WTC11 (cell line): Measurements from ENCODE around the gene HMGCS2. TPM values are rescaled to one million over a fixed set of nuclear protein-coding genes. Genes with fewer than 3 reads are reported as not detected.
A peak's percentile ranks its signal among the peaks of the same experiment; 100 is the strongest.

Experiments used
- ATAC-seq: fragments of 200-7000 bp; cut with Tn5 transposase; 2 replicates; pipeline ENCODE4 v1.10.0; 2021; ENCODE audit warnings: mild to moderate bottlenecking, moderate library complexity
- Bru-seq: library from RNA; stranded (reverse); fragments of 400-500 nt; gene quantifications from one replicate; lab custom pipeline; 2021; lab: Mats Ljungman, UMichigan
- CTCF ChIA-PET: fragments of 300-600 bp; sonication (Branson Sonifier 250); formaldehyde crosslinking; loops from one replicate; lab custom pipeline; 2021; ENCODE audit warnings: antibody characterized with exemption; lab: Charles Lee
- POLR2A ChIA-PET: fragments of 350-600 bp; sonication (Branson Sonifier 250); formaldehyde crosslinking; loops from one replicate; lab custom pipeline; 2021; ENCODE audit warnings: antibody characterized with exemption; lab: Charles Lee
- DNase-seq: peaks from one replicate; pipeline ENCODE4 v3.0.0; 2021; ENCODE audit warnings: low spot score
- H3K27ac Mint-ChIP-seq: 2 replicates; pipeline ENCODE4 v1.8.0; 2021; ENCODE audit warnings: mixed read lengths
- H3K27me3 Mint-ChIP-seq: 2 replicates; pipeline ENCODE4 v1.8.0; 2021; ENCODE audit warnings: low read depth, mild to moderate bottlenecking, moderate library complexity, mixed read lengths
- H3K36me3 Mint-ChIP-seq: 2 replicates; pipeline ENCODE4 v1.8.0; 2021; ENCODE audit warnings: mixed read lengths
- H3K4me1 Mint-ChIP-seq: 2 replicates; pipeline ENCODE4 v1.8.0; 2022; ENCODE audit warnings: mixed read lengths
- H3K4me3 Mint-ChIP-seq: 2 replicates; pipeline ENCODE4 v1.8.0; 2021; ENCODE audit warnings: mild to moderate bottlenecking, moderate library complexity, mixed read lengths
- H3K9me3 Mint-ChIP-seq: 2 replicates; pipeline ENCODE4 v1.8.0; 2021; ENCODE audit warnings: mixed read lengths
- ATF1 ChIP-seq: sonication (generic); formaldehyde crosslinking; IDR thresholded peaks from 2 replicates; pipeline ENCODE4 v1.8.1; 2023; ENCODE audit warnings: mild to moderate bottlenecking, moderate library complexity, missing genetic modification reagents
- EMX1 ChIP-seq: fragments of 250-450 bp; sonication (Bioruptor Pico); IDR thresholded peaks from 2 replicates; pipeline ENCODE4 v1.8.0; 2021; ENCODE audit warnings: mild to moderate bottlenecking
- ESRRA ChIP-seq: sonication (generic); formaldehyde crosslinking; IDR thresholded peaks from 2 replicates; pipeline ENCODE4 v1.8.1; 2022; ENCODE audit warnings: mild to moderate bottlenecking, missing genetic modification reagents, borderline replicate concordance
- NFYB ChIP-seq: sonication (generic); formaldehyde crosslinking; conservative IDR thresholded peaks from 2 replicates; pipeline ENCODE4 v1.8.0; 2022; ENCODE audit warnings: low read depth, missing genetic modification reagents
- OVOL2 ChIP-seq: fragments of 250-450 bp; sonication (Bioruptor Pico); IDR thresholded peaks from 2 replicates; pipeline ENCODE4 v1.9.0; 2021; ENCODE audit warnings: mild to moderate bottlenecking, borderline replicate concordance
- RELA ChIP-seq: sonication (generic); formaldehyde crosslinking; IDR thresholded peaks from 2 replicates; pipeline ENCODE4 v1.8.1; 2022; ENCODE audit warnings: missing genetic modification reagents, mild to moderate bottlenecking, borderline replicate concordance
- RORB ChIP-seq: fragments of 250-450 bp; sonication (Bioruptor Pico); IDR thresholded peaks from 2 replicates; pipeline ENCODE4 v1.9.0; 2021; ENCODE audit warnings: mild to moderate bottlenecking
- SP1 ChIP-seq: sonication (generic); formaldehyde crosslinking; conservative IDR thresholded peaks from 2 replicates; pipeline ENCODE4 v1.8.1; 2022; ENCODE audit warnings: missing genetic modification reagents
- TCF7 ChIP-seq: sonication (generic); formaldehyde crosslinking; IDR thresholded peaks from 2 replicates; pipeline ENCODE4 v1.8.0; 2022; ENCODE audit warnings: mild to moderate bottlenecking, low read depth, missing genetic modification reagents, moderate library complexity
- TP53 ChIP-seq: sonication (generic); formaldehyde crosslinking; IDR thresholded peaks from 2 replicates; pipeline ENCODE4 v1.8.1; 2023; ENCODE audit warnings: mild to moderate bottlenecking, missing genetic modification reagents
- USF2 ChIP-seq: sonication (generic); formaldehyde crosslinking; IDR thresholded peaks from 2 replicates; pipeline ENCODE4 v1.8.1; 2023; ENCODE audit warnings: mild to moderate bottlenecking, missing genetic modification reagents, moderate library complexity
- ZBTB43 ChIP-seq: sonication (generic); formaldehyde crosslinking; IDR thresholded peaks from 2 replicates; pipeline ENCODE4 v1.8.1; 2023; ENCODE audit warnings: mild to moderate bottlenecking, missing genetic modification reagents
- ZNF232 ChIP-seq: sonication (generic); formaldehyde crosslinking; IDR thresholded peaks from 2 replicates; pipeline ENCODE4 v1.8.0; 2022; ENCODE audit warnings: mild to moderate bottlenecking, missing genetic modification reagents
- ZNF263 ChIP-seq: sonication (generic); formaldehyde crosslinking; IDR thresholded peaks from 2 replicates; pipeline ENCODE4 v1.8.1; 2022; ENCODE audit warnings: low read depth, mild to moderate bottlenecking, moderate library complexity, missing genetic modification reagents
- ZNF423 ChIP-seq: fragments of 250-450 bp; sonication (Bioruptor Pico); IDR thresholded peaks from 2 replicates; pipeline ENCODE4 v2.1.2; 2022; ENCODE audit warnings: mild to moderate bottlenecking, moderate library complexity
- ZNF512 ChIP-seq: sonication (generic); formaldehyde crosslinking; IDR thresholded peaks from 2 replicates; pipeline ENCODE4 v1.8.1; 2022; ENCODE audit warnings: missing genetic modification reagents, borderline replicate concordance
- long read RNA-seq, 3 experiments: library from RNA in 1 of 3; library from capped mRNA in 1 of 3; library from polyadenylated mRNA in 1 of 3; unstranded in 2 of 3; stranded (forward) in 1 of 3; transcript quantifications; one replicate each; pipeline ENCODE4 v2.0.0, GENCODE V29; 2021
- total RNA-seq: library from RNA; stranded (reverse); gene quantifications from 3 replicates; pipeline ENCODE4 v1.2.3, GENCODE V29; 2021
- TF ChIP-seq, protein P1 (sequence below): fragments of 250-450 bp; sonication (Bioruptor Pico); IDR thresholded peaks from 2 replicates; pipeline ENCODE4 v2.1.2; 2022; ENCODE audit warnings: mild to moderate bottlenecking, moderate library complexity
- TF ChIP-seq, protein P2 (sequence below): sonication (generic); formaldehyde crosslinking; IDR thresholded peaks from 2 replicates; pipeline ENCODE4 v1.8.0; 2022; ENCODE audit warnings: mild to moderate bottlenecking, missing genetic modification reagents
- TF ChIP-seq, protein P3 (sequence below): sonication (generic); formaldehyde crosslinking; IDR thresholded peaks from 2 replicates; pipeline ENCODE4 v1.8.1; 2023; ENCODE audit warnings: mild to moderate bottlenecking, missing genetic modification reagents, moderate library complexity
- TF ChIP-seq, protein P4 (sequence below): sonication (generic); formaldehyde crosslinking; IDR thresholded peaks from 2 replicates; pipeline ENCODE4 v1.8.1; 2022; ENCODE audit warnings: low read depth, missing genetic modification reagents, borderline replicate concordance

HMGCS2 gene
- total RNA-seq (0.24 to 0.69 TPM (median 0.41 TPM) in 3 replicates), Bru-seq, nascent RNA (percentile 2 among the genes with signal in this experiment)
- long read RNA-seq, experiment 1, result 0 reads
- long read RNA-seq, experiment 2, result 0 reads
- long read RNA-seq, experiment 3, result 0 reads

- peaks cover 7% of the 10 kb centered on the region for H3K4me1 Mint-ChIP-seq
- no peaks in the 10 kb centered on the region for H3K36me3 Mint-ChIP-seq
- H3K9me3 Mint-ChIP-seq, result no peaks in the 10 kb centered on the region
- no peak within 1 kb of the TSS for H3K27ac Mint-ChIP-seq
- H3K4me3 Mint-ChIP-seq, result no peak within 1 kb of the TSS
- ATAC-seq, result peak; percentile 36; the same call in 1 of the 2 replicates
- POLR2A ChIA-PET, result no interaction called here
- no peak for TF ChIP-seq EMX1
- no peak for TF ChIP-seq ZBTB43 (CRISPR knock-in tag)
- TF ChIP-seq, protein P1, sequence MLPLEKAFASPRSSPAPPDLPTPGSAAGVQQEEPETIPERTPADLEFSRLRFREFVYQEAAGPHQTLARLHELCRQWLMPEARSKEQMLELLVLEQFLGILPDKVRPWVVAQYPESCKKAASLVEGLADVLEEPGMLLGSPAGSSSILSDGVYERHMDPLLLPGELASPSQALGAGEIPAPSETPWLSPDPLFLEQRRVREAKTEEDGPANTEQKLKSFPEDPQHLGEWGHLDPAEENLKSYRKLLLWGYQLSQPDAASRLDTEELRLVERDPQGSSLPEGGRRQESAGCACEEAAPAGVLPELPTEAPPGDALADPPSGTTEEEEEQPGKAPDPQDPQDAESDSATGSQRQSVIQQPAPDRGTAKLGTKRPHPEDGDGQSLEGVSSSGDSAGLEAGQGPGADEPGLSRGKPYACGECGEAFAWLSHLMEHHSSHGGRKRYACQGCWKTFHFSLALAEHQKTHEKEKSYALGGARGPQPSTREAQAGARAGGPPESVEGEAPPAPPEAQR, result no peak
- no peak for TF ChIP-seq ZNF232
- no peak for TF ChIP-seq ATF1 (CRISPR knock-in tag)
- no peak for TF ChIP-seq RORB (CRISPR knock-in tag)
- TF ChIP-seq ZNF512, result no peak
- no peak for TF ChIP-seq ZNF423 (CRISPR knock-in tag)
- no peak for TF ChIP-seq OVOL2 (CRISPR knock-in tag)
- TF ChIP-seq ZNF263 (CRISPR knock-in tag), result no peak
- no peak for TF ChIP-seq NFYB (CRISPR knock-in tag)
- TF ChIP-seq, protein P2, sequence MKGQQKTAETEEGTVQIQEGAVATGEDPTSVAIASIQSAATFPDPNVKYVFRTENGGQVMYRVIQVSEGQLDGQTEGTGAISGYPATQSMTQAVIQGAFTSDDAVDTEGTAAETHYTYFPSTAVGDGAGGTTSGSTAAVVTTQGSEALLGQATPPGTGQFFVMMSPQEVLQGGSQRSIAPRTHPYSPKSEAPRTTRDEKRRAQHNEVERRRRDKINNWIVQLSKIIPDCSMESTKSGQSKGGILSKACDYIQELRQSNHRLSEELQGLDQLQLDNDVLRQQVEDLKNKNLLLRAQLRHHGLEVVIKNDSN (CRISPR knock-in tag), result no peak
- TF ChIP-seq SP1, result no peak
- TF ChIP-seq TCF7 (CRISPR knock-in tag), result no peak
- TF ChIP-seq, protein P3, sequence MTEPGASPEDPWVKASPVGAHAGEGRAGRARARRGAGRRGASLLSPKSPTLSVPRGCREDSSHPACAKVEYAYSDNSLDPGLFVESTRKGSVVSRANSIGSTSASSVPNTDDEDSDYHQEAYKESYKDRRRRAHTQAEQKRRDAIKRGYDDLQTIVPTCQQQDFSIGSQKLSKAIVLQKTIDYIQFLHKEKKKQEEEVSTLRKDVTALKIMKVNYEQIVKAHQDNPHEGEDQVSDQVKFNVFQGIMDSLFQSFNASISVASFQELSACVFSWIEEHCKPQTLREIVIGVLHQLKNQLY (CRISPR knock-in tag), result no peak
- no peak for TF ChIP-seq ESRRA (CRISPR knock-in tag)
- TF ChIP-seq TP53, result no peak
- TF ChIP-seq USF2, result no peak
- no peak for TF ChIP-seq RELA (CRISPR knock-in tag)
- TF ChIP-seq, protein P4, sequence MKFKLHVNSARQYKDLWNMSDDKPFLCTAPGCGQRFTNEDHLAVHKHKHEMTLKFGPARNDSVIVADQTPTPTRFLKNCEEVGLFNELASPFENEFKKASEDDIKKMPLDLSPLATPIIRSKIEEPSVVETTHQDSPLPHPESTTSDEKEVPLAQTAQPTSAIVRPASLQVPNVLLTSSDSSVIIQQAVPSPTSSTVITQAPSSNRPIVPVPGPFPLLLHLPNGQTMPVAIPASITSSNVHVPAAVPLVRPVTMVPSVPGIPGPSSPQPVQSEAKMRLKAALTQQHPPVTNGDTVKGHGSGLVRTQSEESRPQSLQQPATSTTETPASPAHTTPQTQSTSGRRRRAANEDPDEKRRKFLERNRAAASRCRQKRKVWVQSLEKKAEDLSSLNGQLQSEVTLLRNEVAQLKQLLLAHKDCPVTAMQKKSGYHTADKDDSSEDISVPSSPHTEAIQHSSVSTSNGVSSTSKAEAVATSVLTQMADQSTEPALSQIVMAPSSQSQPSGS (CRISPR knock-in tag), result no peak
- TF ChIP-seq, all 79 proteins: peak for 0
- no peak for DNase-seq
- CTCF ChIA-PET, result interaction anchor here (1.0 to 1.3 kb wide), 3 partner anchors 21 to 157 kb away, joined by 3 to 4 read pairs (median 4); partner anchors contain the start of gene ADAM30
- no peaks in the 10 kb centered on the region; the same call in 1 of the 2 replicates for H3K27me3 Mint-ChIP-seq
Measured at GRCh38 chr1:119768778-119769177, at the start of gene HMGCS2. Gene HMGCS2 (minus strand): TSS chr1:119768905. CDS start chr1:119768844, 61 bp downstream.
